HFFc6 (cell line): ENCODE results near the gene COL2A1. TPM values are rescaled to one million over a fixed set of nuclear protein-coding genes. Genes with fewer than 3 reads are reported as not detected.

Experiments
- DNase-seq: peaks from one replicate; pipeline ENCODE4 v3.0.0-alpha.2; 2018
- H3K27ac Mint-ChIP-seq: 2 replicates; pipeline ENCODE4 v1.8.0; 2020; ENCODE audit warnings: mild to moderate bottlenecking, mixed read lengths
- H3K27me3 Mint-ChIP-seq: 2 replicates; pipeline ENCODE4 v1.8.0; 2021; ENCODE audit warnings: mild to moderate bottlenecking, moderate library complexity, mixed read lengths; ENCODE audit not compliant: insufficient read depth
- H3K36me3 Mint-ChIP-seq: 2 replicates; pipeline ENCODE4 v1.8.0; 2021; ENCODE audit warnings: low read depth, mixed read lengths
- H3K4me1 Mint-ChIP-seq: 2 replicates; pipeline ENCODE4 v1.8.0; 2020; ENCODE audit warnings: low read depth, mixed read lengths
- H3K4me3 Mint-ChIP-seq: 2 replicates; pipeline ENCODE4 v1.8.0; 2020; ENCODE audit warnings: mild to moderate bottlenecking, moderate library complexity, mixed read lengths
- H3K9me3 Mint-ChIP-seq: 2 replicates; pipeline ENCODE4 v1.8.0; 2020; ENCODE audit warnings: mild to moderate bottlenecking, mixed read lengths
- CTCF ChIP-seq: fragments of 200-600 bp; sonication (generic); IDR thresholded peaks from 2 replicates; pipeline ENCODE4 v1.5.0; 2021; ENCODE audit warnings: antibody characterized with exemption, mild to moderate bottlenecking
- total RNA-seq, 6 experiments: library from RNA; stranded (reverse); fragmentation: NEBNext Ultra II Directional; extraction: Animal tissue kit (Norgen Biotek cat#: 25700); gene quantifications; 2 replicates in 1 of 6; 3 replicates in 5 of 6; pipeline ENCODE4 v1.2.3, GENCODE V29; 2021

The COL2A1 gene
- total RNA-seq, 6 experiments from 2014 or later = not detected

- Mint-ChIP-seq H3K27me3 (peaks cover 8% of the 10 kb centered on the region), H3K36me3 (peaks cover 15% of the 10 kb centered on the region), H3K9me3 (no peaks in the 10 kb centered on the region), H3K4me1 (peaks cover 26% of the 10 kb centered on the region), H3K27ac (no peak overlapping the region), H3K4me3 (no peak overlapping the region)
- no peak for TF ChIP-seq CTCF
- DNase-seq = no peak
These were observed 33.4 kb downstream of the COL2A1 start for GRCh38 chr12:47970843-47971242.

GRCh38 chr12:47969845-47970244 lies 34.4 kb downstream of the COL2A1 start:
- H3K4me3 Mint-ChIP-seq = no peak overlapping the region
- peaks cover 17% of the 10 kb centered on the region for H3K36me3 Mint-ChIP-seq
- peaks cover 7% of the 10 kb centered on the region for H3K27me3 Mint-ChIP-seq
- no peak for DNase-seq
- no peak for TF ChIP-seq CTCF
- H3K9me3 Mint-ChIP-seq = no peaks in the 10 kb centered on the region
- H3K27ac Mint-ChIP-seq = no peak overlapping the region
- H3K4me1 Mint-ChIP-seq = peaks cover 35% of the 10 kb centered on the region

- no peaks in the 10 kb centered on the region for H3K9me3 Mint-ChIP-seq
- no peaks in the 10 kb centered on the region; the same call in 1 of the 2 replicates for H3K27me3 Mint-ChIP-seq
- no peak for TF ChIP-seq CTCF
- H3K36me3 Mint-ChIP-seq = peaks cover 17% of the 10 kb centered on the region
- peak; percentile 58 for DNase-seq
- peaks cover 55% of the 10 kb centered on the region for H3K4me1 Mint-ChIP-seq
- H3K27ac Mint-ChIP-seq = peak overlapping the region; percentile 31
- no peak overlapping the region; the same call in 1 of the 2 replicates for H3K4me3 Mint-ChIP-seq
These were observed 36.6 kb downstream of the COL2A1 start for GRCh38 chr12:47967461-47968321.

GRCh38 chr12:47965581-47965980 lies 38.7 kb downstream of the COL2A1 start:
- peaks cover 59% of the 10 kb centered on the region for H3K4me1 Mint-ChIP-seq
- H3K36me3 Mint-ChIP-seq = peaks cover 17% of the 10 kb centered on the region
- no peak for TF ChIP-seq CTCF
- H3K27me3 Mint-ChIP-seq = peaks cover 5% of the 10 kb centered on the region; the same call in 1 of the 2 replicates
- H3K9me3 Mint-ChIP-seq = no peaks in the 10 kb centered on the region
- H3K4me3 Mint-ChIP-seq = no peak overlapping the region
- no peak overlapping the region for H3K27ac Mint-ChIP-seq
- DNase-seq = no peak

GRCh38 chr12:47964106-47964728 lies 40.1 kb downstream of the COL2A1 start:
- peaks cover 8% of the 10 kb centered on the region for H3K27me3 Mint-ChIP-seq
- no peaks in the 10 kb centered on the region for H3K9me3 Mint-ChIP-seq
- TF ChIP-seq CTCF = no peak
- peaks cover 59% of the 10 kb centered on the region for H3K4me1 Mint-ChIP-seq
- H3K27ac Mint-ChIP-seq = no peak overlapping the region; the same call in 1 of the 2 replicates
- H3K36me3 Mint-ChIP-seq = peaks cover 17% of the 10 kb centered on the region
- H3K4me3 Mint-ChIP-seq = peak overlapping the region; percentile 100
- no peak for DNase-seq
